ENCODE measurements around the gene XYLT1. TPM values are rescaled to one million over a fixed set of nuclear protein-coding genes. Genes with fewer than 3 reads are reported as not detected.

Gene XYLT1
- total RNA-seq, 1 experiment from 2014 or later, result not detected

DNA sequence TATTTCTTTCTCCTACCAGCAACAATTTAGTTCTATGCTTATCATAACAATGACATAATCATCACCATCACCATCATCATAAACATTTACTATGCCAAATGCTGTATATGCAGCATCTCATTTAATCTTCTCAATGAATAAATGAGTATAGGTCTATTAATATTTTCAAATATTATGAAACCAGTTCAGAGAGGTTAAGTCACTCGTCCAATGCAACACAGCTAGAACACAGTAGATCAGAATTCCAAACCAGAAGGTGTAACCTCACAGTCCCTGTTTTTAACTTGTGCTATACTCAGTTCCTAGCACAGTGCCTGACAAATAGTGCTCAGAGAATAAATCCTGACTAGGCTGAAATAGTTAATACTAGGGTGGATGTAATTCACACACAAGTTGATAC lies 314.8 kb downstream of the XYLT1 start:
- no TSS peak for BruUV-seq (replicated peaks)
- H3K9me2 ChIP-seq (replicated peaks; ENCODE audit: low read length), result no peaks in the 10 kb centered on the region
- no peaks in the 10 kb centered on the region for H3K27me3 ChIP-seq (ENCODE audit: low read length)
- H3K9ac ChIP-seq (ENCODE audit: low read length), result no peak overlapping the region
- H3K4me1 ChIP-seq (ENCODE audit: insufficient read depth, low read length), result no peaks in the 10 kb centered on the region
- no peaks in the 10 kb centered on the region for H3F3A ChIP-seq (ENCODE audit: low read length, unreplicated experiment)
- H3K9me3 ChIP-seq (ENCODE audit: low read length), result no peaks in the 10 kb centered on the region
- no peak for DNase-seq
- H4K20me1 ChIP-seq (ENCODE audit: low read length), result no peaks in the 10 kb centered on the region
- ChIA-PET CTCF (no interaction called here), POLR2A (ENCODE audit: unreplicated experiment) (no interaction called here)
- no peaks in the 10 kb centered on the region for H3K36me3 ChIP-seq (ENCODE audit: low read depth, low read length)
- H2AFZ ChIP-seq (ENCODE audit: low read length), result no peak overlapping the region
- intact Hi-C loops (cut with micrococcal nuclease), result no loop called here
- no peak for ATAC-seq
- no peak for TF ChIP-seq EZH2phosphoT487 (IDR thresholded peaks at IDR 0.05; ENCODE audit: borderline replicate concordance, low read length)
- TF ChIP-seq, protein P1, sequence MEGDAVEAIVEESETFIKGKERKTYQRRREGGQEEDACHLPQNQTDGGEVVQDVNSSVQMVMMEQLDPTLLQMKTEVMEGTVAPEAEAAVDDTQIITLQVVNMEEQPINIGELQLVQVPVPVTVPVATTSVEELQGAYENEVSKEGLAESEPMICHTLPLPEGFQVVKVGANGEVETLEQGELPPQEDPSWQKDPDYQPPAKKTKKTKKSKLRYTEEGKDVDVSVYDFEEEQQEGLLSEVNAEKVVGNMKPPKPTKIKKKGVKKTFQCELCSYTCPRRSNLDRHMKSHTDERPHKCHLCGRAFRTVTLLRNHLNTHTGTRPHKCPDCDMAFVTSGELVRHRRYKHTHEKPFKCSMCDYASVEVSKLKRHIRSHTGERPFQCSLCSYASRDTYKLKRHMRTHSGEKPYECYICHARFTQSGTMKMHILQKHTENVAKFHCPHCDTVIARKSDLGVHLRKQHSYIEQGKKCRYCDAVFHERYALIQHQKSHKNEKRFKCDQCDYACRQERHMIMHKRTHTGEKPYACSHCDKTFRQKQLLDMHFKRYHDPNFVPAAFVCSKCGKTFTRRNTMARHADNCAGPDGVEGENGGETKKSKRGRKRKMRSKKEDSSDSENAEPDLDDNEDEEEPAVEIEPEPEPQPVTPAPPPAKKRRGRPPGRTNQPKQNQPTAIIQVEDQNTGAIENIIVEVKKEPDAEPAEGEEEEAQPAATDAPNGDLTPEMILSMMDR (conservative IDR thresholded peaks at IDR 0.05; ENCODE audit: low read depth, low read length), result no peak
- TF ChIP-seq EZH2 (IDR thresholded peaks at IDR 0.05; ENCODE audit: low read length, unreplicated experiment), result no peak
- H3K4me3 ChIP-seq (ENCODE audit: low read length), result no peak overlapping the region
- H3K4me2 ChIP-seq (ENCODE audit: low read length), result no peak overlapping the region
- H3K27ac ChIP-seq (ENCODE audit: low read length), result no peak overlapping the region
- no peaks in the 10 kb centered on the region for H3K79me2 ChIP-seq (ENCODE audit: low read length)

- Histone ChIP-seq H3K4me2 (ENCODE audit: low read length) (no peak overlapping the region), H3K79me2 (ENCODE audit: low read length) (no peaks in the 10 kb centered on the region), H3F3A (ENCODE audit: low read length, unreplicated experiment) (no peaks in the 10 kb centered on the region), H3K9me3 (ENCODE audit: low read length) (no peaks in the 10 kb centered on the region), H3K4me3 (ENCODE audit: low read length) (no peak overlapping the region), H3K36me3 (ENCODE audit: low read depth, low read length) (no peaks in the 10 kb centered on the region), H2AFZ (ENCODE audit: low read length) (no peak overlapping the region), H3K9ac (ENCODE audit: low read length) (no peak overlapping the region), H3K9me2 (replicated peaks; ENCODE audit: low read length) (no peaks in the 10 kb centered on the region), H3K27ac (ENCODE audit: low read length) (no peak overlapping the region), H3K27me3 (ENCODE audit: low read length) (no peaks in the 10 kb centered on the region), H4K20me1 (ENCODE audit: low read length) (no peaks in the 10 kb centered on the region), H3K4me1 (ENCODE audit: insufficient read depth, low read length) (no peaks in the 10 kb centered on the region)
- CTCF ChIA-PET, result no interaction called here
- intact Hi-C loops (cut with micrococcal nuclease), result no loop called here
- BruUV-seq (replicated peaks), result no TSS peak
- DNase-seq, result no peak
- no peak for ATAC-seq
- TF ChIP-seq, protein P1 (conservative IDR thresholded peaks at IDR 0.05; ENCODE audit: low read depth, low read length), result no peak
- TF ChIP-seq EZH2phosphoT487 (IDR thresholded peaks at IDR 0.05; ENCODE audit: borderline replicate concordance, low read length) (no peak), EZH2 (IDR thresholded peaks at IDR 0.05; ENCODE audit: low read length, unreplicated experiment) (no peak)
- POLR2A ChIA-PET (ENCODE audit: unreplicated experiment), result no interaction called here
Measured at GRCh38 chr16:17155485-17155884, 315.3 kb downstream of the XYLT1 start.

DNA sequence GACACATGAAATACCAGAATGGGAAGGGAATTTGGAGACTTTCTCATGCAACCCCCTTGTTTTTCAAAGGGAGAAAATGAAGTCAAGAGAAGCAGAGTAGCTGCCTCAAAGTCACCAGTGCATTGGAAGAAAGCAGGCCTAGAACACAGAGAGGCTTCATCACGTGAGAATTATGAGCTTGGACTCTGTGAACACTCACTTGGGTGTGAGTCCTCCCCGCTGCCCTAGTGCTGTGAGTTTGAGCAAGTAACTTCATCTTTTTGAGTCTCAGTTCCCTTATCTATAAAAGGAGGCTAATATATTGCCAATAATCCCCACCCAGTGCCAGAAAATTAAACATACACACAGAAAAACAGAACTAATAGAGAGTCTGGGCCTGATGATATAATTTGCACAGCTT lies 315.8 kb downstream of the XYLT1 start:
- DNase-seq (no peak), ATAC-seq (no peak)
- no peaks in the 10 kb centered on the region for H3K36me3 ChIP-seq (ENCODE audit: low read depth, low read length)
- H3F3A ChIP-seq (ENCODE audit: low read length, unreplicated experiment), result no peaks in the 10 kb centered on the region
- TF ChIP-seq EZH2phosphoT487 (IDR thresholded peaks at IDR 0.05; ENCODE audit: borderline replicate concordance, low read length), result no peak
- no peak for TF ChIP-seq EZH2 (IDR thresholded peaks at IDR 0.05; ENCODE audit: low read length, unreplicated experiment)
- TF ChIP-seq, protein P1 (conservative IDR thresholded peaks at IDR 0.05; ENCODE audit: low read depth, low read length), result no peak
- no peaks in the 10 kb centered on the region for H3K4me1 ChIP-seq (ENCODE audit: insufficient read depth, low read length)
- no peak overlapping the region for H3K4me3 ChIP-seq (ENCODE audit: low read length)
- no peaks in the 10 kb centered on the region for H3K27me3 ChIP-seq (ENCODE audit: low read length)
- H4K20me1 ChIP-seq (ENCODE audit: low read length), result no peaks in the 10 kb centered on the region
- POLR2A ChIA-PET (ENCODE audit: unreplicated experiment), result no interaction called here
- H3K9me3 ChIP-seq (ENCODE audit: low read length), result no peaks in the 10 kb centered on the region
- no TSS peak for BruUV-seq (replicated peaks)
- CTCF ChIA-PET, result no interaction called here
- H3K27ac ChIP-seq (ENCODE audit: low read length), result no peak overlapping the region
- H3K4me2 ChIP-seq (ENCODE audit: low read length), result no peak overlapping the region
- no peaks in the 10 kb centered on the region for H3K79me2 ChIP-seq (ENCODE audit: low read length)
- no peak overlapping the region for H2AFZ ChIP-seq (ENCODE audit: low read length)
- H3K9me2 ChIP-seq (replicated peaks; ENCODE audit: low read length), result no peaks in the 10 kb centered on the region
- no peak overlapping the region for H3K9ac ChIP-seq (ENCODE audit: low read length)
- intact Hi-C loops (cut with micrococcal nuclease), result no loop called here
